HEK293 (cell line): ENCODE measurements around the gene PPOX.
A peak's percentile ranks its signal among the peaks of the same experiment; 100 is the strongest.

ENCODE experiments used
- CTCF ChIA-PET: fragments of 350-600 bp; formaldehyde crosslinking; extraction: SDS; loops from one replicate; lab custom pipeline; 2021; ENCODE audit warnings: antibody characterized with exemption; lab: Yijun Ruan, JAX
- POLR2A ChIA-PET: fragments of 300-600 bp; formaldehyde crosslinking; extraction: SDS; loops from one replicate; lab custom pipeline; 2020; ENCODE audit warnings: antibody characterized with exemption, inconsistent platforms; lab: Yijun Ruan, JAX
- H3K27ac ChIP-seq: fragments of 200-500 bp; sonication (Bioruptor generic); 2 replicates; pipeline ENCODE4 v1.5.1; 2014; ENCODE audit warnings: low read depth, low read length, control low read depth, inconsistent platforms; ENCODE audit errors: extremely low read depth
- H3K36me3 ChIP-seq, 2 experiments: fragments of 200-500 bp in 1 of 2; sonication (Bioruptor generic) in 1 of 2; 1 replicate in 1 of 2; 2 replicates in 1 of 2; pipeline ENCODE4 v1.5.1; 2014 to 2017; ENCODE audit warnings: inconsistent platforms in 2 of 2, low read length in 2 of 2; ENCODE audit not compliant: control insufficient read depth in 2 of 2, insufficient read depth in 1 of 2
- H3K4me1 ChIP-seq: fragments of 200-500 bp; sonication (Bioruptor generic); 2 replicates; pipeline ENCODE4 v1.5.1; 2014; ENCODE audit warnings: mild to moderate bottlenecking, low read length, inconsistent platforms; ENCODE audit not compliant: control insufficient read depth, insufficient read depth
- H3K4me3 ChIP-seq: 2 replicates; pipeline ENCODE4 v1.5.1; 2011; ENCODE audit warnings: low read depth, mild to moderate bottlenecking, control low read depth, low read length, moderate library complexity
- H3K9me3 ChIP-seq: fragments of 200-500 bp; sonication (Bioruptor generic); 2 replicates; pipeline ENCODE4 v1.5.1; 2014; ENCODE audit warnings: low read depth, low read length, inconsistent platforms; ENCODE audit not compliant: control insufficient read depth, insufficient read depth
- KLF7 ChIP-seq: fragments of 450-650 bp; formaldehyde crosslinking; IDR thresholded peaks from 2 replicates; pipeline ENCODE4 v1.5.1; 2016; ENCODE audit warnings: missing biosample characterization, missing genetic modification characterization, borderline replicate concordance
- MEIS1 ChIP-seq: sonication (generic); formaldehyde crosslinking; IDR thresholded peaks from 2 replicates; pipeline ENCODE4 v1.8.1; 2022; ENCODE audit warnings: missing genetic modification reagents, mild to moderate bottlenecking, borderline replicate concordance
- PRDM1 ChIP-seq: fragments of 450-650 bp; formaldehyde crosslinking; IDR thresholded peaks from 2 replicates; pipeline ENCODE4; 2016; ENCODE audit warnings: missing biosample characterization, missing genetic modification characterization
- SCRT1 ChIP-seq: fragments of 450-650 bp; formaldehyde crosslinking; IDR thresholded peaks from 2 replicates; pipeline ENCODE4 v1.5.1; 2016; ENCODE audit warnings: missing biosample characterization, missing genetic modification characterization, borderline replicate concordance
- SCRT2 ChIP-seq: fragments of 450-650 bp; formaldehyde crosslinking; IDR thresholded peaks from 2 replicates; pipeline ENCODE4 v1.5.1; 2016; ENCODE audit warnings: missing biosample characterization, missing genetic modification characterization
- SP2 ChIP-seq: fragments of 450-650 bp; formaldehyde crosslinking; IDR thresholded peaks from 2 replicates; pipeline ENCODE4 v1.5.1; 2016; ENCODE audit warnings: missing biosample characterization, missing genetic modification characterization
- ZBTB20 ChIP-seq: fragments of 450-650 bp; formaldehyde crosslinking; IDR thresholded peaks from 2 replicates; pipeline ENCODE4 v1.5.1; 2016; ENCODE audit warnings: missing biosample characterization, missing genetic modification characterization
- ZNF133 ChIP-seq: fragments of 450-650 bp; formaldehyde crosslinking; IDR thresholded peaks from 2 replicates; pipeline ENCODE4 v1.5.1; 2016; ENCODE audit warnings: missing biosample characterization, missing genetic modification characterization
- ZNF157 ChIP-seq: fragments of 450-650 bp; formaldehyde crosslinking; IDR thresholded peaks from 2 replicates; pipeline ENCODE4 v1.5.1; 2016; ENCODE audit warnings: missing biosample characterization, missing genetic modification characterization
- ZNF175 ChIP-seq: fragments of 450-650 bp; formaldehyde crosslinking; IDR thresholded peaks from 2 replicates; pipeline ENCODE4 v1.5.1; 2016; ENCODE audit warnings: missing biosample characterization, missing genetic modification characterization
- ZNF2 ChIP-seq: fragments of 450-650 bp; formaldehyde crosslinking; IDR thresholded peaks from 2 replicates; pipeline ENCODE4 v1.5.1; 2016; ENCODE audit warnings: missing biosample characterization, missing genetic modification characterization
- ZNF266 ChIP-seq: fragments of 450-650 bp; formaldehyde crosslinking; IDR thresholded peaks from 2 replicates; pipeline ENCODE4 v1.5.1; 2016; ENCODE audit warnings: missing biosample characterization, missing genetic modification characterization, low read depth
- ZNF473 ChIP-seq: fragments of 450-650 bp; formaldehyde crosslinking; IDR thresholded peaks from 2 replicates; pipeline ENCODE4 v1.5.1; 2017; ENCODE audit warnings: missing biosample characterization, missing genetic modification characterization
- ZNF623 ChIP-seq: fragments of 450-650 bp; formaldehyde crosslinking; IDR thresholded peaks from 2 replicates; pipeline ENCODE4 v1.5.1; 2016; ENCODE audit warnings: missing biosample characterization, missing genetic modification characterization
- ZNF624 ChIP-seq: fragments of 450-650 bp; formaldehyde crosslinking; IDR thresholded peaks from 2 replicates; pipeline ENCODE4 v1.5.1; 2017; ENCODE audit warnings: missing biosample characterization, missing genetic modification characterization
- ZNF747 ChIP-seq: fragments of 450-650 bp; formaldehyde crosslinking; IDR thresholded peaks from 2 replicates; pipeline ENCODE4 v1.5.1; 2016; ENCODE audit warnings: missing biosample characterization, missing genetic modification characterization
- ZNF76 ChIP-seq: fragments of 450-650 bp; formaldehyde crosslinking; IDR thresholded peaks from 2 replicates; pipeline ENCODE4; 2016; ENCODE audit warnings: low read depth, missing biosample characterization, missing genetic modification characterization, borderline replicate concordance
- TF ChIP-seq, protein P1 (sequence below): fragments of 450-650 bp; formaldehyde crosslinking; IDR thresholded peaks from 2 replicates; pipeline ENCODE4 v1.5.1; 2016; ENCODE audit warnings: missing biosample characterization, missing genetic modification characterization
- TF ChIP-seq, protein P2 (sequence below): fragments of 450-650 bp; formaldehyde crosslinking; IDR thresholded peaks from 2 replicates; pipeline ENCODE4 v1.5.1; 2016; ENCODE audit warnings: missing biosample characterization, missing genetic modification characterization, borderline replicate concordance
- TF ChIP-seq, protein P3 (sequence below): IDR thresholded peaks from 2 replicates; pipeline ENCODE4 v1.6.1; 2011; ENCODE audit warnings: mild to moderate bottlenecking, low read depth, low read length, borderline replicate concordance
- TF ChIP-seq, protein P4 (sequence below): fragments of 450-650 bp; formaldehyde crosslinking; IDR thresholded peaks from 2 replicates; pipeline ENCODE4 v1.5.1; 2016; ENCODE audit warnings: missing biosample characterization, missing genetic modification characterization, borderline replicate concordance
- TF ChIP-seq, protein P5 (sequence below): fragments of 450-650 bp; formaldehyde crosslinking; IDR thresholded peaks from 2 replicates; pipeline ENCODE4 v1.5.1; 2016; ENCODE audit warnings: missing biosample characterization, missing genetic modification characterization

Gene PPOX

DNA sequence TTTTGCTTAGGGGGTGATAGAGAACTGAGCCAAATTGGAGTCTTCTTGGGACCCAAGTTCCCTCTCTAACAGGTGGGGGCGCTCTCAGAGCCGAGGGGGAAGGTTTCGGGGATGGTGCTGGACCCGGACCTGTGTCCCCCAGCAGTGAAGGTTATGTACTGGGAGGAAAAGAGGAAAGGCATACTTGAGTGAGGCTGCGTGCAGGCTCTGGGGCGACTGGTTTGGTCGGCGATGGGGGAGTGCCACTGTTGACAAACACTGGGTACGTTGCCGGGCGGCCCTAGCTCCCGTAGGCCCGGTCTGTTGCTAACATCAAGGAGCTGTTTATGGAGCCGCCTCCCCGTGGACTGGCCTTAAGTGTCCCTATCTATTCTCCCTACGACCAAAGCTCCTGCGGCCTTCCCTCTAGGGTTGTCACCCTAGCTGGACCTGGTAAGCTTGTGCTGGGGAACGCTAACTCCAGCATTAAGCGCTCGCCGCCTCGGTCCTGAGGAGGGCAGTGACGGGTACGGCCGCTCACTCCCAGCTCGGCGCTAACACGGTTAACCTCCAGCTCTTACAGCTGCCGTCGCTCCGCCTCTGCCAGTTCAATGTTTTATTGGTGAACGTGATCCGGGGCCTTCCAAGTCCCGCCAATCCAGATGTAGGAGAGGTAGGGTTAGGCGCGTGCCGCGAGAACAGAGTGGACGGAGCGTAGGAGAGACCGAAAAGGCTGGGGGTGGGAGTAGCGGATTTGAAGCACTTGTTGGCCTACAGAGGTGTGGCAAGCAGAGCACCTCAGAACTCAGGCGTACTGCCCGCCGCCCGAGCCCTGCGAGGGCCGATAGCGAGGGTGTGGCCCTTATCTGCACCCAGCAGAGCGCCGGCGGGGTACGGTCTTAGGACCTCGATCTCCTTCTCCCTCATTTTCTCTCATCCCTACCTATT, at the start of gene PPOX (continued):
- TF ChIP-seq, protein P1, sequence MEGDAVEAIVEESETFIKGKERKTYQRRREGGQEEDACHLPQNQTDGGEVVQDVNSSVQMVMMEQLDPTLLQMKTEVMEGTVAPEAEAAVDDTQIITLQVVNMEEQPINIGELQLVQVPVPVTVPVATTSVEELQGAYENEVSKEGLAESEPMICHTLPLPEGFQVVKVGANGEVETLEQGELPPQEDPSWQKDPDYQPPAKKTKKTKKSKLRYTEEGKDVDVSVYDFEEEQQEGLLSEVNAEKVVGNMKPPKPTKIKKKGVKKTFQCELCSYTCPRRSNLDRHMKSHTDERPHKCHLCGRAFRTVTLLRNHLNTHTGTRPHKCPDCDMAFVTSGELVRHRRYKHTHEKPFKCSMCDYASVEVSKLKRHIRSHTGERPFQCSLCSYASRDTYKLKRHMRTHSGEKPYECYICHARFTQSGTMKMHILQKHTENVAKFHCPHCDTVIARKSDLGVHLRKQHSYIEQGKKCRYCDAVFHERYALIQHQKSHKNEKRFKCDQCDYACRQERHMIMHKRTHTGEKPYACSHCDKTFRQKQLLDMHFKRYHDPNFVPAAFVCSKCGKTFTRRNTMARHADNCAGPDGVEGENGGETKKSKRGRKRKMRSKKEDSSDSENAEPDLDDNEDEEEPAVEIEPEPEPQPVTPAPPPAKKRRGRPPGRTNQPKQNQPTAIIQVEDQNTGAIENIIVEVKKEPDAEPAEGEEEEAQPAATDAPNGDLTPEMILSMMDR (tag by site-specific recombination): peak; percentile 70
- TF ChIP-seq, all 188 proteins: peak for 54

DNA sequence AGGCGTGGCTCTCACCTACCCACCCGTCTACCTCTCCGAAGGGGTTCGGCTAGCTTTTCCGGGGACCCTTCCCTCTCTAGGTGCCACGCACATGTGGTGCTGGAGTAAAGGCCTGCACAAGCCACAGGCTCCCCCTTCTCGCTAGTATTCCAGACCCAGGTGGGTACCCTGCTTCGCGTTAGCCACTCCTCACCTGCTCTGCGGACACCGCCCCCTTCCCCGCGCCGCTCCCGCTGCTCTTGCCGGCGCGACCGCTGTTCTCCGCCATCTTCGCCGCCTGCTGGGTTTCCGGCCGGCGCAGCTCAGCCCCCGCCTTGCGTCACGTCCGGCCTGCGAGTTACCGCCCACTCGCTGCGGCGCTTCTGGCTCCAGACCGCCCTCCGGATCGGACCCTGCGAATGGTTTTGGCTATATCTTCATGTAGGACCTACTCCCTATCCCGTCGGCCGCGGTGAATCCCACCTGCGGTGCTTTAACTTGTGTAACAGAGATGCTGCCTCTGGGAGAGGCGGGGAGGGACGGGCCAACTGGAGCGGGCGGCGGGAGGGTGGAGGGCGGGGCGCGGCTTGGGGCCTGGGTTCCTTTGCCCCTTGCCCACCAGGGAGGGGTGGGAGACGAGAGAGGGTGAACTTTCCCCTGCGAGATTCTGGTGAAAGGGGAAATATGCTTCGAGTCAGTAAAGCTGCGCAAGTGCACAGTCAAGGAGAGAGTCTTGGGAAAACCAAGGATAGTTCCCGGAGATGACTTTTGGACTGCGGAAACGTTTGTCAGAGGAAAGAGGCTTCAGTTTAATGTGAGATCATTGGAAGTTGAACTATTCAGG, 48.3 kb upstream of the PPOX start, which contains the start of the genes NIT1 and PFDN2:
NIT1 (plus strand) TSS at position 347 of the 823 bp plus-strand sequence; CDS start at position 419, 72 bp downstream.
PFDN2 (minus strand) TSS at position 279 of the 823 bp plus-strand sequence; CDS start at position 268, 11 bp downstream.
- ChIA-PET POLR2A (interaction anchor here (0.6 to 1.7 kb wide), 15 partner anchors 9 to 127 kb away, joined by 3 to 28 read pairs (median 4); partner anchors contain the start of genes DEDD, F11R, KLHDC9 and UFC1), CTCF (interaction anchor here (0.6 to 1.4 kb wide), 8 partner anchors 12 to 916 kb away, joined by 3 to 5 read pairs (median 3); partner anchors contain the start of gene UFC1)
- Histone ChIP-seq H3K4me1 (peaks cover 9% of the 10 kb centered on the region), H3K9me3 (no peaks in the 10 kb centered on the region), H3K27ac (peak within 1 kb of the TSS; percentile 60), H3K4me3 (peak within 1 kb of the TSS; percentile 89), H3K36me3 (peaks cover 12 to 45% of the 10 kb centered on the region in 2 experiments)
- TF ChIP-seq MEIS1 (CRISPR knock-in tag) (no peak), ZNF175 (tag by site-specific recombination) (no peak), SCRT2 (tag by site-specific recombination) (peak; percentile 72; the same call in 1 of the 2 replicates), ZBTB20 (tag by site-specific recombination) (peak; percentile 71; the same call in 1 of the 2 replicates), ZNF624 (tag by site-specific recombination) (no peak), SP2 (peak; percentile 97), KLF7 (tag by site-specific recombination) (0 out of 2 replicates have a peak, but pooled peaks have one; percentile 14), ZNF747 (tag by site-specific recombination) (no peak), ZNF623 (tag by site-specific recombination) (no peak; the same call in 1 of the 2 replicates), ZNF133 (no peak), SCRT1 (tag by site-specific recombination) (no peak), ZNF473 (tag by site-specific recombination) (no peak), PRDM1 (peak; percentile 92), ZNF2 (tag by site-specific recombination) (peak; percentile 43), ZNF157 (tag by site-specific recombination) (no peak), ZNF266 (tag by site-specific recombination) (no peak), ZNF76 (peak; percentile 83)
- TF ChIP-seq, protein P2, sequence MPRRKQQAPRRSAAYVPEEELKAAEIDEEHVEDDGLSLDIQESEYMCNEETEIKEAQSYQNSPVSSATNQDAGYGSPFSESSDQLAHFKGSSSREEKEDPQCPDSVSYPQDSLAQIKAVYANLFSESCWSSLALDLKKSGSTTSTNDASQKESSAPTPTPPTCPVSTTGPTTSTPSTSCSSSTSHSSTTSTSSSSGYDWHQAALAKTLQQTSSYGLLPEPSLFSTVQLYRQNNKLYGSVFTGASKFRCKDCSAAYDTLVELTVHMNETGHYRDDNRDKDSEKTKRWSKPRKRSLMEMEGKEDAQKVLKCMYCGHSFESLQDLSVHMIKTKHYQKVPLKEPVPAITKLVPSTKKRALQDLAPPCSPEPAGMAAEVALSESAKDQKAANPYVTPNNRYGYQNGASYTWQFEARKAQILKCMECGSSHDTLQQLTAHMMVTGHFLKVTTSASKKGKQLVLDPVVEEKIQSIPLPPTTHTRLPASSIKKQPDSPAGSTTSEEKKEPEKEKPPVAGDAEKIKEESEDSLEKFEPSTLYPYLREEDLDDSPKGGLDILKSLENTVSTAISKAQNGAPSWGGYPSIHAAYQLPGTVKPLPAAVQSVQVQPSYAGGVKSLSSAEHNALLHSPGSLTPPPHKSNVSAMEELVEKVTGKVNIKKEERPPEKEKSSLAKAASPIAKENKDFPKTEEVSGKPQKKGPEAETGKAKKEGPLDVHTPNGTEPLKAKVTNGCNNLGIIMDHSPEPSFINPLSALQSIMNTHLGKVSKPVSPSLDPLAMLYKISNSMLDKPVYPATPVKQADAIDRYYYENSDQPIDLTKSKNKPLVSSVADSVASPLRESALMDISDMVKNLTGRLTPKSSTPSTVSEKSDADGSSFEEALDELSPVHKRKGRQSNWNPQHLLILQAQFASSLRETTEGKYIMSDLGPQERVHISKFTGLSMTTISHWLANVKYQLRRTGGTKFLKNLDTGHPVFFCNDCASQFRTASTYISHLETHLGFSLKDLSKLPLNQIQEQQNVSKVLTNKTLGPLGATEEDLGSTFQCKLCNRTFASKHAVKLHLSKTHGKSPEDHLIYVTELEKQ (tag by site-specific recombination): no peak
- TF ChIP-seq, protein P3, sequence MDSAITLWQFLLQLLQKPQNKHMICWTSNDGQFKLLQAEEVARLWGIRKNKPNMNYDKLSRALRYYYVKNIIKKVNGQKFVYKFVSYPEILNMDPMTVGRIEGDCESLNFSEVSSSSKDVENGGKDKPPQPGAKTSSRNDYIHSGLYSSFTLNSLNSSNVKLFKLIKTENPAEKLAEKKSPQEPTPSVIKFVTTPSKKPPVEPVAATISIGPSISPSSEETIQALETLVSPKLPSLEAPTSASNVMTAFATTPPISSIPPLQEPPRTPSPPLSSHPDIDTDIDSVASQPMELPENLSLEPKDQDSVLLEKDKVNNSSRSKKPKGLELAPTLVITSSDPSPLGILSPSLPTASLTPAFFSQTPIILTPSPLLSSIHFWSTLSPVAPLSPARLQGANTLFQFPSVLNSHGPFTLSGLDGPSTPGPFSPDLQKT: no peak; the same call in 1 of the 2 replicates
- TF ChIP-seq, protein P4, sequence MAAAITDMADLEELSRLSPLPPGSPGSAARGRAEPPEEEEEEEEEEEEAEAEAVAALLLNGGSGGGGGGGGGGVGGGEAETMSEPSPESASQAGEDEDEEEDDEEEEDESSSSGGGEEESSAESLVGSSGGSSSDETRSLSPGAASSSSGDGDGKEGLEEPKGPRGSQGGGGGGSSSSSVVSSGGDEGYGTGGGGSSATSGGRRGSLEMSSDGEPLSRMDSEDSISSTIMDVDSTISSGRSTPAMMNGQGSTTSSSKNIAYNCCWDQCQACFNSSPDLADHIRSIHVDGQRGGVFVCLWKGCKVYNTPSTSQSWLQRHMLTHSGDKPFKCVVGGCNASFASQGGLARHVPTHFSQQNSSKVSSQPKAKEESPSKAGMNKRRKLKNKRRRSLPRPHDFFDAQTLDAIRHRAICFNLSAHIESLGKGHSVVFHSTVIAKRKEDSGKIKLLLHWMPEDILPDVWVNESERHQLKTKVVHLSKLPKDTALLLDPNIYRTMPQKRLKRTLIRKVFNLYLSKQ (tag by site-specific recombination): no peak
- TF ChIP-seq, protein P5, sequence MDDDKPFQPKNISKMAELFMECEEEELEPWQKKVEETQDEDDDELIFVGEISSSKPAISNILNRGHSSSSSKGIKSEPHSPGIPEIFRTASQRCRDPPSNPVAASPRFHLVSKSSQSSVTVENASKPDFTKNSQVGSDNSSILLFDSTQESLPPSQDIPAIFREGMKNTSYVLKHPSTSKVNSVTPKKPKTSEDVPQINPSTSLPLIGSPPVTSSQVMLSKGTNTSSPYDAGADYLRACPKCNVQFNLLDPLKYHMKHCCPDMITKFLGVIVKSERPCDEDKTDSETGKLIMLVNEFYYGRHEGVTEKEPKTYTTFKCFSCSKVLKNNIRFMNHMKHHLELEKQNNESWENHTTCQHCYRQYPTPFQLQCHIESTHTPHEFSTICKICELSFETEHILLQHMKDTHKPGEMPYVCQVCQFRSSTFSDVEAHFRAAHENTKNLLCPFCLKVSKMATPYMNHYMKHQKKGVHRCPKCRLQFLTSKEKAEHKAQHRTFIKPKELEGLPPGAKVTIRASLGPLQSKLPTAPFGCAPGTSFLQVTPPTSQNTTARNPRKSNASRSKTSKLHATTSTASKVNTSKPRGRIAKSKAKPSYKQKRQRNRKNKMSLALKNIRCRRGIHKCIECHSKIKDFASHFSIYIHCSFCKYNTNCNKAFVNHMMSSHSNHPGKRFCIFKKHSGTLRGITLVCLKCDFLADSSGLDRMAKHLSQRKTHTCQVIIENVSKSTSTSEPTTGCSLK (tag by site-specific recombination): no peak
